Fibroblast of lung (primary cell): ENCODE measurements around the gene TMEM154.

Experiments
- CTCF ChIP-seq, 2 donors: IDR thresholded peaks in 1 of 2; conservative IDR thresholded peaks in 1 of 2; 1 replicate in 1 of 2; 2 replicates in 1 of 2; pipeline ENCODE4 v1.5.1; 2011 to 2012; ENCODE audit warnings: low read length in 2 of 2, control low read depth in 1 of 2, inconsistent platforms in 1 of 2, low read depth in 1 of 2, mild to moderate bottlenecking in 1 of 2
- EZH2 ChIP-seq: IDR thresholded peaks from 2 replicates; pipeline ENCODE4 v1.5.1; 2012; ENCODE audit warnings: low read length, control low read depth, mild to moderate bottlenecking; ENCODE audit errors: missing control alignments

- TF ChIP-seq CTCF (conservative IDR thresholded peaks at IDR 0.05 in 1 of 2, IDR thresholded peaks at IDR 0.05 in 1 of 2; ENCODE audit: low read depth in 1 of 2, low read length in 2 of 2) (no peak), EZH2 (no peak)
Measured at GRCh38 chr4:152657657-152658056, 22.1 kb downstream of the TMEM154 start.
